Stomach smooth muscle (tissue), 2 donors: ENCODE data around the gene SULF2.

Experiments used
- H3K27ac ChIP-seq: one replicate; pipeline ENCODE4 v1.7.0; 2013; ENCODE audit warnings: mild to moderate bottlenecking, low read length, inconsistent platforms
- H3K27me3 ChIP-seq, 2 donors: one replicate each; pipeline ENCODE4 v1.7.0; 2013; ENCODE audit warnings: low read length in 2 of 2; ENCODE audit not compliant: insufficient read depth in 2 of 2, control insufficient read depth in 1 of 2
- H3K36me3 ChIP-seq, 2 donors: one replicate each; pipeline ENCODE4 v1.7.0; 2013; ENCODE audit warnings: low read length in 2 of 2; ENCODE audit not compliant: control insufficient read depth in 2 of 2, insufficient read depth in 2 of 2
- H3K4me1 ChIP-seq: one replicate; pipeline ENCODE4 v1.7.0; 2013; ENCODE audit warnings: low read length; ENCODE audit not compliant: control insufficient read depth, insufficient read depth
- H3K4me3 ChIP-seq, 2 donors: one replicate each; pipeline ENCODE4 v1.7.0; 2013; ENCODE audit warnings: low read length in 2 of 2
- H3K9ac ChIP-seq, 2 donors: one replicate each; pipeline ENCODE4 v1.7.0; 2013; ENCODE audit warnings: low read length in 2 of 2, mild to moderate bottlenecking in 1 of 2
- H3K9me3 ChIP-seq, 2 donors: one replicate each; pipeline ENCODE4 v1.7.0; 2013; ENCODE audit warnings: low read length in 2 of 2; ENCODE audit not compliant: control insufficient read depth in 2 of 2
- donor health status: healthy.
- donor health status: Pancreatic carcinoma.

The SULF2 gene

DNA sequence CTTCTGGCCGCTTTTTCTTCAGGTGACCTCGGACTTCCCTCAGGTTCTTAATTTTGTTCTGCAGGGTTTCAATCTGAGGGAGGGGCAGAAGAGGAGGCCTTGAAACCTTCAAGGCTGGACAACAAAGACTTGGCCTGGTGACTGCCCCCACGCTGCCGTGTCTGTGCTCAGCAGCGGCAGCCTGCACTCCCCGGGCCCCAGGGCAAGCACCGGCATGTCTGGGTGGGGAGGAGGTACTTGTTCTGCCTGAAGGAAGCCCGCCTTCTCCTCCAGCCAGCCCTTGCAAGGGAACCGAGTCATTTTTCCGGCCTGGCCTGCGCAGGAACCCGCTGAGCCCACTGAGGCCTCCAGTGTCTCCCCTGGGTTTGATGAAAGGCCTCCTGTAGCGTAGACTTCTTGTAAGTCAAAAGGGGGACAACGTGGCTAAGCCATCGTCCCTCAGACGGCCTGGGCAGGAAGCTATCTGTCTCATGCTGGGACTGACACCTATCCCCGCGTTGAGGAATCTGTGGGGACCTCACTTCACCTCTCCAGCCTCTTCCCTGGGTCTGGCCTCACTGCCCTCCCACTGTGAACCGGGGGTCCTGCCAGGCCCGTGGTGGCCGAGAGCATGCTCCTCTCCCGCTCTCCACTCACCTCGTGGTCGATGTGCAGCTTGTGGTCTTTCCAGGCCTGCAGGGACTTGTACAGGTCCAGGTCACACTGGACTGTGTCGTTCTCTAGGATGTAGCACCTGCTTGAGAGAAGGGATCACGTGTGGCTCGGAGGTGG is 119.9 kb downstream of the SULF2 start:
- H3K27ac ChIP-seq, result no peak overlapping the region
- H3K9ac ChIP-seq, result no peak overlapping the region
- no peaks in the 10 kb centered on the region for H3K9me3 ChIP-seq
- H3K4me1 ChIP-seq, result peaks cover 8% of the 10 kb centered on the region
- H3K36me3 ChIP-seq, result peaks cover 13 to 17% of the 10 kb centered on the region in 2 donors
- no peak overlapping the region for H3K4me3 ChIP-seq
- H3K27me3 ChIP-seq, result no peaks in the 10 kb centered on the region

DNA sequence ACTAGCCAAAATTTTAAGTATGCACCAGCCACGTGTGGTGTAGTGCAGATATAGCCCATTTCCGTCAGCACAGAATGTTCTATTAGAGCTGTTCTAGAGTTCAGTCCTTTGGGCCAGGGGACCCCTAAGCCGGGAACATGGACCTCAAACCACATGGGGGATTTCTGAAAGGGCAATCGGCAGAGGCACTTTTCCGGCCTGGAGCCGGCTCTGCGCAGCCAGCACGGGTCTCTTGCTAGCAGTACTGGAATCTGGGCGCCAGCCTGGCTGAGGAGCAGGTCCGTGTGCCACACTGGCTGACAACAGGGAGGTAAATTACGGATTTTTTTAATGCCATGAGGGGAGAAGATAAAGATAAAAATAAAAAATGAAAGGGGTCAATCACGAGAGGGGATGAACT is 120.5 kb downstream of the SULF2 start:
- no peaks in the 10 kb centered on the region for H3K27me3 ChIP-seq
- H3K27ac ChIP-seq, result no peak overlapping the region
- H3K36me3 ChIP-seq, result peaks cover 17 to 24% of the 10 kb centered on the region in 2 donors
- H3K4me3 ChIP-seq, result no peak overlapping the region
- peaks cover 8% of the 10 kb centered on the region for H3K4me1 ChIP-seq
- H3K9me3 ChIP-seq, result no peaks in the 10 kb centered on the region
- no peak overlapping the region for H3K9ac ChIP-seq

DNA sequence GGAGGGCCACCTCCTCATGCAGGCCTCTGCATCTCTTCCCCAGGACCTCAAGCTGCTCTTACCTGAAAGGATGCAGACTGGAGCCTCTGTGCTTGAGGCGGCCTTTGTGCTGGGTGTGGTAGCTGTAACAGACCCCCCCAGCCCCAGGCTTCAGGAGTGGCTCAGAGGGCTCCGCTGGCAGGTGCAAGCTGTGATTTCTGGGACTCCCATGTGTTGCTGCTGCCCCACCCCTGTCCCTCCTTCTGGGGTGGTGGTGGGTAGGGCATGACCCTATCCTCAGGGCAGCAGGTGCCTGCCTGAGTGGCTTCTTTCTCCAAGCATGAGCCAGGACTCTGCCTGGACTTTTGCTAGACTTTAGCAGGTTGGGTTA is 121.2 kb downstream of the SULF2 start:
- peaks cover 8% of the 10 kb centered on the region for H3K4me1 ChIP-seq
- H3K9me3 ChIP-seq, result no peaks in the 10 kb centered on the region
- H3K9ac ChIP-seq, result peak overlapping the region in 1 of 2 donors; percentile 42
- H3K36me3 ChIP-seq, result peaks cover 24 to 30% of the 10 kb centered on the region in 2 donors
- no peak overlapping the region for H3K27ac ChIP-seq
- no peaks in the 10 kb centered on the region for H3K27me3 ChIP-seq
- no peak overlapping the region for H3K4me3 ChIP-seq

DNA sequence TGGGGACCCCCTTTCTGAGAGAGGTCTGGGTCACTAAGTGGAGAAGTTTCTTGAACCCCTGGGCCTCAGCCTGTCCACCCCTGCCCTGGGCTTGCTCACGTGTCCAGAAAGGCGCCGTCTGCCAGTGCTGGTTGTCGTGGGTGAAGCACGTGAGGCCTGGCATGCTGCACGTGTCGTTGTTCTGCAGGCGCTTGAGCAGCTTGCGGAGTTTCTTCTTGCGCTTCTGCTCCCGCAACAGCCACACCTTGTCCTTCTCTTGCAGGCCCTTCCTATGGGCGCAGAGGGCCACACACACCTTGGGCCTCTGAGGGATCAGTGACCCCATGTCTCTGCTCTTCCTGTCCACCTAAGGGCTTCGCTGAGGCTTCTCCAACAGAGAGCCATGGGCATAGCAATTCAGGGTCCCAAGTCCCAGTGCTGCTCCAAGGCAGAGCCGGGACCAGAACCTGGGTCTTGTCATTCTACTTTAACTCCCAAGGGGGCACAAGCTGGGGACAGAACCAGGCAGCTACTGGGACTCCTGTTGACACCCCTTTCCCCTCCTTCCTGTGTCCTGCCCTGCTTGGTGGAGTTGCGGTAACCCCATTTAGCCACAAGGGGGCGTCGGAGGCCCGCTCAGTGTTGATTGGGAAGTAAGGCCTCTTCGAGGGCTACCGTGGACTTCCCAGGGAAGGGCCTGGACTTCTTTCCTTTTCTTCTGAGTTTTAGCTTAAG is 121.8 kb downstream of the SULF2 start:
- no peaks in the 10 kb centered on the region for H3K27me3 ChIP-seq
- H3K27ac ChIP-seq, result no peak overlapping the region
- H3K9me3 ChIP-seq, result no peaks in the 10 kb centered on the region
- no peak overlapping the region for H3K4me3 ChIP-seq
- peaks cover 24 to 33% of the 10 kb centered on the region in 2 donors for H3K36me3 ChIP-seq
- H3K4me1 ChIP-seq, result peaks cover 8% of the 10 kb centered on the region
- peak overlapping the region in 1 of 2 donors; percentile 42 for H3K9ac ChIP-seq

DNA sequence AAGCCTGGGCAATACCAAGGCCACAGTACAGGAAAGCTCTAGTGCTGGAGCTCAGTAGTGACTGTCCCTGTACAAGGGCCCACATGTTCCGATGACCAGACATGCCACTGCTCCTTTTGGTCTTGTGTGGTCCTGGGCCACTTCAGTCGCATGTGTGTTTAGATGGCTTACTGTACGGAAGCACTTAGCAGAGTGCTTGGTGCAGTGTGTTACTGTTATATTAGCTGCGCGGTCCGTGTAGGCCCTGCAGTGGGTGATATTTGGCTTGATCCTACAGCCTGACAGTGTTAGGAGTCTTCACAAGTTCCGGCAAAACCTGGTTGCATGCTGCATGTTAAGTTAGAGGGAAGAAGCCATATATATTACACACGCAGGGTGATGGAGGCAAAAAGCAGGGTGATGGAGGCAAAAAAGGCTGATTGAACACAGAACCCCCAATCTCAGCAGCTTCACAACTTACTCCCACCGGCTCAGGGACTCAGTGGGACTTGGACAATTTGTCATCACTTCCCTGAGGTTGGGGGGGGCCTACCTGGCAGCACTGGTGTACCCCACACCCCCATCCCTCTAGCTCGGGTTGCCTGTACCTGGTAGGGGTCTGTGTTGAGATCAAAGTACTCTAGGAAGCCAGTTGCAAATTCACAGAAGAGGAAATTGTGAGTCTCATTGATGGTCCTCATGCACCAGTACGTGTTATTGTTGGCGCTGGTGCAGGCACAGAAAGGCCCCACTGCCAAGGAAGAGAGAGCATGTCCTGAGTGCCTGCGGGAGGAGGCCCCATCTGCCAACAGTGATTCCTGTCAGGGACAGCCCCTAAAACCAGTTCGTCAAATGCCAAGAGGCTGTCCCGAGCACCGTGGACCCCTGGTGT is 122.6 kb downstream of the SULF2 start:
- Histone ChIP-seq H3K36me3 (peaks cover 29 to 39% of the 10 kb centered on the region in 2 donors), H3K4me3 (no peak overlapping the region), H3K27ac (no peak overlapping the region), H3K9ac (no peak overlapping the region), H3K9me3 (no peaks in the 10 kb centered on the region), H3K27me3 (no peaks in the 10 kb centered on the region), H3K4me1 (peaks cover 8% of the 10 kb centered on the region)

DNA sequence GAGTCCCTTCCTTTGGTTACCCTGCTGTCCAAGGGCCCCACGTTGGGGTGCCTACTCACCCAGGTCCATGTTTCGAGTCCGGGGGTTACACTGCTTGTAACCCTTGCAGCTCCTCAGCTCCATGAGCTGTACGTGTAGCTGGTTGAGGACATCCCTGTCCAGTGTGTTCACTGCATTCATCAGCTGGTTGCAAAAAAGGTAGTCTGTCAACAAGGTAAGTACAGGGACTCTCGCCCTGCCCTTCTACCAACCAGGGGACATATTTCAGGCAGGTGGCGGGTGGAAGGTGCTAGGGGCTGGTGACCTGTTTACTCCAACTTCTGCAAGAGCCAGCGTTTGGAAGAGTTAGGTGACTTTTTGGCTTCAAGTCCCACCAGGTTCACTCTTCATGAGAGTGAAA is 123.6 kb downstream of the SULF2 start:
- Histone ChIP-seq H3K9me3 (no peaks in the 10 kb centered on the region), H3K9ac (no peak overlapping the region), H3K27me3 (no peaks in the 10 kb centered on the region), H3K27ac (no peak overlapping the region), H3K4me3 (no peak overlapping the region), H3K36me3 (peaks cover 29 to 39% of the 10 kb centered on the region in 2 donors), H3K4me1 (peaks cover 8% of the 10 kb centered on the region)

DNA sequence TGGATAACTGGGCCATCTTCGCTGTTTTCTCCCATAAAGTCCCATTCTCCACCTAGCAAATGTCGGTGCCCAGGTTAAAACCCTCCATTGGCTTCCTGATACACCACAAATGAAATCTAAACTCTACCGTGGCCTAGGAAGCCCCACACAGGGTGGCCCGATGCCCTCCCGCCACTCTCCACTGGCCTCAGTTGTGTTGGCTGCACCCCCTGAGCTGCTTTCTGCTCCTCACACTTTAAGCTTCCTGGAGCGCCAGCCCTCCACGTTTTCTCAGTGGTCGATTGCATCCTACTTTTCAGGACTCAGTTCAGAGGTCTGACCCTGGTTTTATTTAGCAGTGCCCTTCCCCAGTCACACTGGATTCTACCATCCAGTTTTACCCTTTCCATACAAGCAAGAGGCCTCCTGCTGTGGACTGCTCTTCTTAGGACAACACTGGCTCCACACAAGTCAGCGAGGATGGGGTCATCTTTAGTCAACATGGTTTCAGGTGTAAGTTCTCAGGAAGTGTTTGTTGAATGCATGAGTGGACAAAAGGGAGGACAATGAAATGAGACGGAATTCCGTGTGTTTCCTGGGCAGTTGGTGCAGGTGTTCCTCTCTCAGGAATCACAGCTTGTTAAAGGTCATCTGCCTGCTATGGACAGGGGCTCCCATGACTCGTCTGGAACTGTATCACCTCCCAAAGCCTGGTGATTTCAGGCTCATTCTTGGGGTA is 124.1 kb downstream of the SULF2 start:
- Histone ChIP-seq H3K4me1 (peaks cover 8% of the 10 kb centered on the region), H3K27ac (no peak overlapping the region), H3K27me3 (no peaks in the 10 kb centered on the region), H3K4me3 (no peak overlapping the region), H3K36me3 (peaks cover 29 to 39% of the 10 kb centered on the region in 2 donors), H3K9me3 (no peaks in the 10 kb centered on the region), H3K9ac (no peak overlapping the region)

DNA sequence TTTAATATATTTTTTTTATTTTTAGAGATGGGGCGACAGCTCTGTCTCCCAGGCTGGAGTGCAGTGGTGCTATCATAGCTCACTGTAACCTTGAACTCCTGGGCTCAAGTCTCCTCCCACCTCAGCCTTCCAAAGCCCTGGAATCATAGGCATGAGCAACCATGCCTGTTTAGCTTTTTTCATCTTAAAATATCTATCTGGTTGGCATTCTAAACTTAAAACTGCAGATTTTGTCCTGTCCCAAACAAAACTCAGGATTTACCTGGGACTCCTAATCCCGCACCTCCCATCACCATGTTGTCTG is 124.7 kb downstream of the SULF2 start:
- peaks cover 27 to 37% of the 10 kb centered on the region in 2 donors for H3K36me3 ChIP-seq
- no peak overlapping the region for H3K4me3 ChIP-seq
- no peak overlapping the region for H3K9ac ChIP-seq

DNA sequence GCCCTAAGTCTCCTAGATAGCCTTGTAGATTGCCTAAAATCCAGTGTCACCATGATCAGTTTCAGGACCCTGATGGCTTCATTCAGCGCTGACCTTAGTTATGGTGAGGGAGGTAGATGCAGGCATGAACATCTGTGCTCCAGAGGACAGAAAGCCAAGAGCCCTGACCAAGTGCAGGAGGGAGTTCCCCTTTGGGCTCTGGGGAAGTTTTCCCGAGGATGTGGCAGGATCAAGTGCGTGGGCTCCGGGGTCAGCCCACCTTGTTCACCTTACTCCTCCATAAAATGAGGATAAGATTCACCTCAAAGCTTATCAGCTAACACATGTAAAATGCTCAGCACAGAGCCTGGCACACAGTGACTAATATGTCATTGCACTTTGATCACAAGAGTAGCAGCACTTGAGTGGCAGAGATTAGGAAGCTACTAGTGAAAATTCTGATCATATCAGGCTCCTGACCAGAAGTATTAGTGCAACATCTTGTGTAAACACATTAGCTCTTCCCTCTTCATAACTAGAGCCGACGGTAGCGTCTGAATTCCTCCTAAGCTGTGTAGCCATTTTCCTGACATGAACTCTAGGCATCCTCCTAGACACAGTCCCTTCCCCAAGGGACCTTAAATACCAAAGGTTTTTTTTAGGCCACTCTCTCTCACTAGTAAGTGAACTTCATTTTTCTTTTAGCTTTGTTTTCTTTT is 125.2 kb downstream of the SULF2 start:
- Histone ChIP-seq H3K9ac (no peak overlapping the region), H3K4me1 (peaks cover 8% of the 10 kb centered on the region)

More for the DNA sequence above, 124.7 kb downstream of the SULF2 start:
- H3K4me1 ChIP-seq, result peaks cover 8% of the 10 kb centered on the region
- H3K9me3 ChIP-seq, result no peaks in the 10 kb centered on the region
- no peak overlapping the region for H3K27ac ChIP-seq
- no peaks in the 10 kb centered on the region for H3K27me3 ChIP-seq

DNA sequence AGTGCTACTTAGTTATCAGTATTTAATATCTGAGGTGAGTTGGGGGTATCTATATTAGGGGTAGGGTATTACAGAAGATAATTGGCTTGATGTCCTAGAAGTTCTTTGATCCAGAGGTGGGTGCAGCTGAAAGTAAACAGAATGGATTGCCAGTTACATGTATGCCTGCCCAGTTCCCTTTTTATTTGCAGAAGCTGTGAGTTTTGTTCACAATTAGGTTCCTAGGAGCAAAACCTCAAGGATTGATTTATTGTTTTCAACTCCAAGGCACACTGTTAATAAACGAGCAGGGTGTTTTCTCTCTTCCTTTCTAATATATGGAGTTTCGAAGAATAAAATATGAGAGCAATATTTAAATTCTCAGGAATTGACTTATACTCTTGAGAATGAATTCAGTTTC is 129.0 kb downstream of the SULF2 start:
- Histone ChIP-seq H3K36me3 (peaks cover 47% of the 10 kb centered on the region in 2 donors), H3K27me3 (no peaks in the 10 kb centered on the region)

More for the DNA sequence above, 125.2 kb downstream of the SULF2 start:
- H3K4me3 ChIP-seq, result no peak overlapping the region
- no peaks in the 10 kb centered on the region for H3K9me3 ChIP-seq
- no peaks in the 10 kb centered on the region for H3K27me3 ChIP-seq
- peaks cover 30 to 37% of the 10 kb centered on the region in 2 donors for H3K36me3 ChIP-seq
- no peak overlapping the region for H3K27ac ChIP-seq

More for the DNA sequence above, 129.0 kb downstream of the SULF2 start:
- Histone ChIP-seq H3K9me3 (no peaks in the 10 kb centered on the region), H3K4me3 (no peak overlapping the region), H3K27ac (no peak overlapping the region), H3K4me1 (no peaks in the 10 kb centered on the region), H3K9ac (no peak overlapping the region)
